Panc1 (cell line): ENCODE measurements around the gene SMAD3. TPM values are rescaled to one million over a fixed set of nuclear protein-coding genes. Genes with fewer than 3 reads are reported as not detected.

ENCODE experiments used
- ATAC-seq: fragments of 200-7000 bp; cut with Tn5 transposase; 2 replicates; pipeline ENCODE4 v1.9.1; 2020; ENCODE audit warnings: mild to moderate bottlenecking, moderate library complexity
- BruUV-seq: library from RNA; stranded (reverse); fragments of 400-500 nt; replicated peaks from 2 replicates; lab custom pipeline; 2021; lab: Mats Ljungman, UMichigan
- CTCF ChIA-PET: fragments of 300-600 bp; sonication (Branson Sonifier 250); formaldehyde crosslinking; loops from one replicate; lab custom pipeline; 2022; ENCODE audit warnings: antibody characterized with exemption; lab: Charles Lee
- POLR2A ChIA-PET: fragments of 300-600 bp; sonication (Branson Sonifier 250); formaldehyde crosslinking; loops from one replicate; lab custom pipeline; 2022; ENCODE audit warnings: antibody characterized with exemption; lab: Charles Lee
- DNase-seq: peaks from one replicate; pipeline ENCODE4 v3.0.0-alpha.2; 2010; ENCODE audit warnings: low read depth, low spot score
- H3K27ac ChIP-seq: 2 replicates; pipeline ENCODE4 v1.5.1; 2011; ENCODE audit warnings: mild to moderate bottlenecking, low read length, inconsistent platforms
- H3K27me3 ChIP-seq: fragments of 200-500 bp; sonication (Bioruptor generic); 2 replicates; pipeline ENCODE4 v1.6.0; 2014; ENCODE audit warnings: low read length, inconsistent platforms; ENCODE audit not compliant: control insufficient read depth, insufficient read depth
- H3K36me3 ChIP-seq: fragments of 200-500 bp; sonication (Bioruptor generic); 2 replicates; pipeline ENCODE4 v1.5.1; 2014; ENCODE audit warnings: inconsistent platforms, mild to moderate bottlenecking, low read length, moderate library complexity; ENCODE audit not compliant: control insufficient read depth, insufficient read depth
- H3K4me1 ChIP-seq: 2 replicates; pipeline ENCODE4 v1.5.1; 2011; ENCODE audit warnings: inconsistent platforms, mild to moderate bottlenecking, low read length, moderate library complexity; ENCODE audit not compliant: control insufficient read depth, insufficient read depth
- H3K4me3 ChIP-seq, 2 experiments: 2 replicates each; pipeline ENCODE4 v1.5.1; 2011 to 2012; ENCODE audit warnings: low read depth in 2 of 2, low read length in 2 of 2, mild to moderate bottlenecking in 2 of 2, inconsistent platforms in 1 of 2, moderate library complexity in 1 of 2
- H3K9me3 ChIP-seq: fragments of 200-500 bp; sonication (Bioruptor generic); 2 replicates; pipeline ENCODE4 v1.5.1; 2014; ENCODE audit warnings: low read depth, mild to moderate bottlenecking, inconsistent platforms, low read length, moderate library complexity; ENCODE audit not compliant: control insufficient read depth, insufficient read depth
- CTCF ChIP-seq: fragments of 450-650 bp; IDR thresholded peaks from 2 replicates; pipeline ENCODE4 v1.5.1; 2017; ENCODE audit warnings: mild to moderate bottlenecking
- POLR2AphosphoS5 ChIP-seq: IDR thresholded peaks from 2 replicates; pipeline ENCODE4 v1.6.1; 2012; ENCODE audit warnings: mild to moderate bottlenecking, low read depth, low read length, moderate library complexity
- REST ChIP-seq, 2 experiments: IDR thresholded peaks; 2 replicates each; pipeline ENCODE4 v1.6.1; 2011 to 2012; ENCODE audit warnings: low read depth in 2 of 2, control low read depth in 1 of 2, low read length in 1 of 2, mild to moderate bottlenecking in 1 of 2, moderate library complexity in 1 of 2; ENCODE audit not compliant: insufficient read depth in 1 of 2
- SIN3A ChIP-seq: IDR thresholded peaks from 2 replicates; pipeline ENCODE4 v1.6.1; 2012; ENCODE audit warnings: low read depth, mild to moderate bottlenecking, low read length, moderate library complexity, borderline replicate concordance; ENCODE audit not compliant: insufficient read depth
- TCF7L2 ChIP-seq: IDR thresholded peaks from 2 replicates; pipeline ENCODE4 v1.6.1; 2011; ENCODE audit warnings: mild to moderate bottlenecking, low read depth, low read length, inconsistent platforms
- in situ Hi-C: cut with HindIII; loops from 2 replicates; pipeline ENCODE4 v1.10.0; 2016; ENCODE audit warnings: low sequenced_read_pairs, low pct_unique_long_range_greater_than_20kb
- intact Hi-C: fragments of 100-400 bp; cut with micrococcal nuclease; formaldehyde crosslinking; loops from one replicate; pipeline ENCODE4 v1.10.0; 2022; ENCODE audit not compliant: unreplicated experiment
- total RNA-seq: library from RNA; stranded (reverse); gene quantifications from one replicate; pipeline ENCODE4 v1.2.1, GENCODE V29; 2021; ENCODE audit not compliant: unreplicated experiment

The SMAD3 gene
- total RNA-seq, 1 experiment from 2014 or later: 394 TPM

DNA sequence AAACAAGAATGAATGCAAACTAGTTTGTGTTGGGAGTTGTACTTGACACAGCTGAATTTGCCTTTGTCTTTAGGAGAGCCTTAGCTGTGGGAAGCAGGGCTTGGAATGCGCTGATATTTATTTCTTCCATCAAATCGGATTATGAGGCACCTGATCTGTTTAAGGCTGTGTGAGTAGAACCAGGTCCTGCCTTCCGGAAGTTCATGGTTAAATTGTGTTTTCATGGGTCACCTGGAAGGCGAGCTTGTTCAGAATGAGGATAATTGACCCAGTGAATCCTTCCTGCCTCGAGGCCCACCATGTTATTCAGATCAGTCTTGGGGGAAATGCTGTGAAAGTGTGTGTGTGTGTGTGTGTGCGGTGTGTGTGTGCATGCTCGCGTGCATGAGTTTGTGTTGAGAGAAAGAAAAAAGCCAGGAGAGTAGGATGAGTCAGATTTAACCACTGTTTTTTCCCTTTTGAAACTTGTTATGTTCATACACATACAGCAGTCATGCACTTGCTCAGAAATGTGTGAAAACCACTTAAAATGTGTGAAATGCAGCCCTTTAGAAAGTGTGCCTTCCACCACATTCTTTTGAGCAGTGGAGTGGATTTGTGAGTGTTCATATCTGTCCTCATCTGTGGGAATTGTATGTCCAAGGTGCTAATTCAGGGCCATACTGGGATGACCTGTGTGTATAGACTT is 36.7 kb downstream of the SMAD3 start:
- intact Hi-C loops: no loop called here

DNA sequence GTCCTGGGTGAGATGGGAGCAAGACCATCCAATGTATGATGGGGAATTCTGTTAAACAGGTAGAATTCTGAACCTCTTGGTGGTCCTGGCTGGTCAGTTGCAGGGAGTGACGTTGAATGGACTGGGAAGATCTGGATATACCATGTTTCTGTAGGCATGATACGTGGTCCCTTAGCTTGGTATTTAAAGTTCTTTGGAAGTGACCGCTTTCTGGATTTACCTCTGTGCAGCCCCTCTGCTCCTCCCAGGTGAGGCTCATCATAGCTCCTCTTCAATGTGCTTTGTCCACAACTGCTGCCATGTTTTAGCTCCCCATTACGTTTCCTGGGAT is 37.2 kb downstream of the SMAD3 start:
- no peaks in the 10 kb centered on the region for H3K27me3 ChIP-seq
- H3K36me3 ChIP-seq: peaks cover 5% of the 10 kb centered on the region; the same call in 1 of the 2 replicates
- ChIA-PET POLR2A (interaction anchor here (0.5 to 0.6 kb wide), 2 partner anchors 83 to 275 kb away, joined by 4 to 8 read pairs; no protein-coding TSS in a partner anchor), CTCF (no interaction called here)
- in situ Hi-C loops: no loop called here
- peak; percentile 43; the same call in 1 of the 2 replicates for TF ChIP-seq POLR2AphosphoS5
- no peak for TF ChIP-seq TCF7L2
- peaks cover 100% of the 10 kb centered on the region for H3K4me1 ChIP-seq
- peak overlapping the region; percentile 100 for H3K27ac ChIP-seq
- no peaks in the 10 kb centered on the region for H3K9me3 ChIP-seq
- BruUV-seq: no TSS peak
- intact Hi-C loops: no loop called here
- ATAC-seq (no peak), DNase-seq (no peak)
- H3K4me3 ChIP-seq: no peak overlapping the region

More for the DNA sequence above, 36.7 kb downstream of the SMAD3 start:
- Histone ChIP-seq H3K27ac (peak overlapping the region; percentile 100), H3K36me3 (peaks cover 5% of the 10 kb centered on the region; the same call in 1 of the 2 replicates), H3K27me3 (no peaks in the 10 kb centered on the region), H3K4me1 (peaks cover 100% of the 10 kb centered on the region), H3K9me3 (no peaks in the 10 kb centered on the region), H3K4me3 (no peak overlapping the region)
- ChIA-PET CTCF (interaction anchor here (0.6 to 0.8 kb wide), 2 partner anchors 18 to 58 kb away, joined by 4 to 6 read pairs; no protein-coding TSS in a partner anchor), POLR2A (interaction anchor here (0.5 to 1.4 kb wide), 2 partner anchors 15 to 35 kb away, joined by 3 read pairs; no protein-coding TSS in a partner anchor)
- in situ Hi-C loops: no loop called here
- ATAC-seq (no peak), DNase-seq (no peak)
- TF ChIP-seq TCF7L2 (no peak), POLR2AphosphoS5 (no peak; the same call in none of the 2 replicates), REST (IDR thresholded peaks at IDR 0.05; ENCODE audit: insufficient read depth in 1 of 2, low read depth in 2 of 2, low read length in 1 of 2) (no peak)
- BruUV-seq: no TSS peak

- in situ Hi-C loops: no loop called here
- intact Hi-C loops: no loop called here
- peak overlapping the region; percentile 100 for H3K27ac ChIP-seq
- POLR2A ChIA-PET: interaction anchor here (0.5 to 0.6 kb wide), 2 partner anchors 83 to 274 kb away, joined by 4 to 8 read pairs; no protein-coding TSS in a partner anchor
- peaks cover 1% of the 10 kb centered on the region; the same call in 1 of the 2 replicates for H3K36me3 ChIP-seq
- ATAC-seq (no peak), DNase-seq (no peak)
- peaks cover 100% of the 10 kb centered on the region for H3K4me1 ChIP-seq
- TF ChIP-seq SIN3A: no peak
- TF ChIP-seq POLR2AphosphoS5: no peak
- TF ChIP-seq TCF7L2: no peak
- no peak for TF ChIP-seq REST (IDR thresholded peaks at IDR 0.05; ENCODE audit: insufficient read depth in 1 of 2, low read depth in 2 of 2, low read length in 1 of 2)
- TF ChIP-seq CTCF: no peak
- no peak overlapping the region for H3K4me3 ChIP-seq
- CTCF ChIA-PET: no interaction called here
- no peaks in the 10 kb centered on the region for H3K9me3 ChIP-seq
- BruUV-seq: no TSS peak
- H3K27me3 ChIP-seq: no peaks in the 10 kb centered on the region
Measured at GRCh38 chr15:67103021-67103420, 37.6 kb downstream of the SMAD3 start.
